HCT116 (cell line): ENCODE data around the gene CAVIN2. TPM values are rescaled to one million over a fixed set of nuclear protein-coding genes. Genes with fewer than 3 reads are reported as not detected.

Experiments
- ATAC-seq: fragments of 200-7000 bp; cut with Tn5 transposase; 2 replicates; pipeline ENCODE4 v1.9.1; 2020; ENCODE audit warnings: mild to moderate bottlenecking, moderate library complexity
- BruUV-seq: library from RNA; stranded (reverse); fragments of 400-500 nt; replicated peaks from 2 replicates; lab custom pipeline; 2021; lab: Mats Ljungman, UMichigan
- CTCF ChIA-PET: fragments of 300-600 bp; sonication (Branson Sonifier 250); formaldehyde crosslinking; loops from one replicate; lab custom pipeline; 2021; ENCODE audit warnings: antibody characterized with exemption; lab: Charles Lee
- POLR2A ChIA-PET: fragments of 300-600, 350-600 bp; sonication (Branson Sonifier 250); formaldehyde crosslinking; loops from one replicate; lab custom pipeline; 2021; ENCODE audit warnings: antibody characterized with exemption; lab: Charles Lee
- RAD21 ChIA-PET, 2 experiments: fragments of 300-600 bp; sonication (Branson Sonifier 250); formaldehyde crosslinking; loops; one replicate each; lab custom pipeline; 2023; ENCODE audit warnings: low total read pairs in 2 of 2; ENCODE audit not compliant: uncharacterized antibody in 2 of 2, unreplicated experiment in 2 of 2, low non-redundant PET in 1 of 2; lab: Charles Lee
- DNase-seq: peaks from one replicate; pipeline ENCODE4 v3.0.0-alpha.2; 2010; ENCODE audit warnings: low read depth, low spot score
- H2AFZ ChIP-seq: fragments of 200-600 bp; shearing (Covaris generic), sonication (generic); 2 replicates; pipeline ENCODE4 v1.6.1; 2017; ENCODE audit warnings: low read depth, mixed run types, mixed read lengths, antibody characterized with exemption, low read length; ENCODE audit not compliant: poor library complexity, severe bottlenecking
- H3K27ac ChIP-seq: 2 replicates; pipeline ENCODE4 v1.5.1; 2012; ENCODE audit warnings: low read depth, low read length
- H3K27me3 ChIP-seq: fragments of 200-600 bp; sonication (generic); 2 replicates; pipeline ENCODE4 v1.6.1; 2016; ENCODE audit warnings: mixed run types, low read length, mixed read lengths; ENCODE audit not compliant: insufficient read depth
- H3K36me3 ChIP-seq, 2 experiments: fragments of 200-500 bp in 1 of 2; fragments of 200-600 bp in 1 of 2; sonication (Bioruptor generic) in 1 of 2; sonication (generic) in 1 of 2; 2 replicates each; pipeline versions ENCODE4 v1.5.1 to v1.6.1; 2014 to 2016; ENCODE audit warnings: low read length in 2 of 2, inconsistent platforms in 1 of 2, mixed read lengths in 1 of 2, mixed run types in 1 of 2; ENCODE audit not compliant: insufficient read depth in 2 of 2, control insufficient read depth in 1 of 2
- H3K4me1 ChIP-seq, 2 experiments: fragments of 200-600 bp in 1 of 2; sonication (generic) in 1 of 2; 2 replicates each; pipeline versions ENCODE4 v1.5.1 to v1.6.1; 2012 to 2017; ENCODE audit warnings: low read length in 2 of 2, inconsistent platforms in 1 of 2, mild to moderate bottlenecking in 1 of 2, mixed read lengths in 1 of 2, mixed run types in 1 of 2, moderate library complexity in 1 of 2; ENCODE audit not compliant: insufficient read depth in 2 of 2, control insufficient read depth in 1 of 2
- H3K4me2 ChIP-seq: fragments of 200-600 bp; sonication (generic); 2 replicates; pipeline ENCODE4 v1.6.1; 2017; ENCODE audit warnings: mixed run types, low read length, mixed read lengths
- H3K4me3 ChIP-seq, 2 experiments: fragments of 200-600 bp in 1 of 2; sonication (generic) in 1 of 2; replicated peaks in 1 of 2; 2 replicates each; pipeline ENCODE4 v1.5.1; 2011 to 2016; ENCODE audit warnings: low read length in 2 of 2, control low read depth in 1 of 2, low read depth in 1 of 2, mild to moderate bottlenecking in 1 of 2, mixed read lengths in 1 of 2, mixed run types in 1 of 2
- H3K79me2 ChIP-seq: fragments of 200-600 bp; sonication (generic); 2 replicates; pipeline ENCODE4 v1.6.1; 2017; ENCODE audit warnings: mild to moderate bottlenecking, mixed run types, low read length, moderate library complexity, mixed read lengths; ENCODE audit not compliant: insufficient read depth
- H3K9ac ChIP-seq: fragments of 200-600 bp; sonication (generic); 2 replicates; pipeline ENCODE4 v1.6.1; 2016; ENCODE audit warnings: low read length, mixed read lengths
- H3K9me2 ChIP-seq: fragments of 200-600 bp; sonication (generic), shearing (Covaris generic); 2 replicates; pipeline ENCODE4 v1.6.1; 2017; ENCODE audit warnings: mixed run types, mild to moderate bottlenecking, moderate library complexity; ENCODE audit not compliant: insufficient read depth
- H3K9me3 ChIP-seq, 2 experiments: fragments of 200-500 bp in 1 of 2; fragments of 200-600 bp in 1 of 2; sonication (Bioruptor generic) in 1 of 2; sonication (generic) in 1 of 2; 2 replicates each; pipeline ENCODE4 v1.6.1; 2014 to 2017; ENCODE audit warnings: low read length in 2 of 2, mixed read lengths in 2 of 2, inconsistent platforms in 1 of 2, low read depth in 1 of 2, mild to moderate bottlenecking in 1 of 2, mixed run types in 1 of 2, moderate library complexity in 1 of 2; ENCODE audit not compliant: control insufficient read depth in 1 of 2, insufficient read depth in 1 of 2
- H4K20me1 ChIP-seq: fragments of 200-600 bp; sonication (generic), shearing (Covaris generic); 2 replicates; pipeline ENCODE4 v1.6.1; 2017; ENCODE audit warnings: mixed run types, mild to moderate bottlenecking, moderate library complexity; ENCODE audit not compliant: insufficient read depth
- CBX3 ChIP-seq: IDR thresholded peaks from 2 replicates; pipeline ENCODE4 v1.6.1; 2012; ENCODE audit warnings: low read depth
- CEBPB ChIP-seq: IDR thresholded peaks from 2 replicates; pipeline ENCODE4 v1.6.1; 2012; ENCODE audit warnings: low read depth
- ELF1 ChIP-seq: IDR thresholded peaks from 2 replicates; pipeline ENCODE4 v1.6.1; 2012; ENCODE audit warnings: low read depth, borderline replicate concordance
- EZH2phosphoT487 ChIP-seq: fragments of 200-600 bp; IDR thresholded peaks from 2 replicates; pipeline ENCODE4 v1.6.1; 2018; ENCODE audit warnings: antibody characterized with exemption, borderline replicate concordance
- FOSL1 ChIP-seq: IDR thresholded peaks from 2 replicates; pipeline ENCODE4 v1.6.1; 2012; ENCODE audit warnings: low read depth
- JUND ChIP-seq: IDR thresholded peaks from 2 replicates; pipeline ENCODE4 v1.6.1; 2012
- POLR2A ChIP-seq: IDR thresholded peaks from 2 replicates; pipeline ENCODE4 v1.7.0; 2011; ENCODE audit warnings: borderline replicate concordance; ENCODE audit not compliant: insufficient read depth, insufficient read length; ENCODE audit errors: extremely low read depth
- POLR2AphosphoS5 ChIP-seq: IDR thresholded peaks from 2 replicates; pipeline ENCODE4 v1.6.1; 2011; ENCODE audit warnings: mild to moderate bottlenecking, low read depth, low read length, moderate library complexity
- RAD21 ChIP-seq: IDR thresholded peaks from 2 replicates; pipeline ENCODE4 v1.6.1; 2012; ENCODE audit warnings: low read depth, mild to moderate bottlenecking
- SIN3A ChIP-seq: IDR thresholded peaks from 2 replicates; pipeline ENCODE4 v1.6.1; 2012; ENCODE audit warnings: low read depth
- SP1 ChIP-seq: IDR thresholded peaks from 2 replicates; pipeline ENCODE4 v1.6.1; 2012; ENCODE audit warnings: low read depth
- ZFX ChIP-seq: fragments of 450-650 bp; IDR thresholded peaks from 2 replicates; pipeline ENCODE4 v1.6.1; 2017
- intact Hi-C: fragments of 100-400 bp; cut with micrococcal nuclease; formaldehyde crosslinking; loops from 2 replicates; pipeline ENCODE4 v1.10.0; 2022
- total RNA-seq: library from RNA; stranded (reverse); gene quantifications from one replicate; pipeline ENCODE4 v1.2.1, GENCODE V29; 2021; ENCODE audit not compliant: unreplicated experiment
- TF ChIP-seq, protein P1 (sequence below), 3 experiments: fragments of 200-600 bp in 1 of 3; sonication (generic) in 1 of 3; IDR thresholded peaks in 2 of 3; conservative IDR thresholded peaks in 1 of 3; 2 replicates each; pipeline ENCODE4 v1.5.1; 2012 to 2017; ENCODE audit warnings: low read depth in 2 of 3, low read length in 2 of 3, antibody characterized with exemption in 1 of 3, borderline replicate concordance in 1 of 3, control low read depth in 1 of 3, mild to moderate bottlenecking in 1 of 3, mixed read lengths in 1 of 3, mixed run types in 1 of 3, moderate library complexity in 1 of 3; ENCODE audit not compliant: insufficient read depth in 1 of 3
- TF ChIP-seq, protein P2 (sequence below): IDR thresholded peaks from 2 replicates; pipeline ENCODE4 v1.6.1; 2012; ENCODE audit warnings: low read depth
- TF ChIP-seq, protein P3 (sequence below): IDR thresholded peaks from 2 replicates; pipeline ENCODE4 v1.6.1; 2011; ENCODE audit warnings: mild to moderate bottlenecking, low read length, moderate library complexity; ENCODE audit not compliant: insufficient replicate concordance; ENCODE audit errors: extremely low read depth

Gene CAVIN2
- total RNA-seq, 1 experiment from 2014 or later, result 0.27 TPM

DNA sequence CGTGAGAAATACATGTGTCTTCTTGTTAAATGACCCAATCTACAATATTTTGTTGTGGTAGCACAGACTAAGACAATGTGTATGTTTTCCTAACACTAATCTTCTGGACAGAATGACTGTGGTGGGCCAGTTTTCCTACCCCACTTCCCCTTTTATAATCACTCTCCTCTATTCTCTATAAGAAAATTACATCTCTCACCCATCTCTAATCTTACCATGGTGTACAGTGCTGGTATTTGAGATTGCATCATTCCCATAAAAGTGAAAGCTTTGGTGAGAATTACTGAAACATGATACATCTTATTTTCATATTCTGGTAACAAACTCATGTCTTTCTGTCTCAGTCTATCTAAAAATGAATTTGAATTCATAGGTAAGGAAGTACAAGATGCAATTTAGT, 40.5 kb downstream of the CAVIN2 start:
- intact Hi-C loops, result no loop called here
- H3K36me3 ChIP-seq, result no peaks in the 10 kb centered on the region
- H3K27ac ChIP-seq, result no peak overlapping the region
- H3K4me2 ChIP-seq, result no peak overlapping the region
- no peak overlapping the region for H3K9ac ChIP-seq
- H3K4me1 ChIP-seq, result no peaks in the 10 kb centered on the region
- H3K4me3 ChIP-seq, result no peak overlapping the region
- ChIA-PET CTCF (no interaction called here), POLR2A (no interaction called here), RAD21 (no interaction called here)
- no peaks in the 10 kb centered on the region for H3K9me3 ChIP-seq
- no peak for ATAC-seq
- DNase-seq, result no peak
- no TSS peak for BruUV-seq
- TF ChIP-seq, protein P1, sequence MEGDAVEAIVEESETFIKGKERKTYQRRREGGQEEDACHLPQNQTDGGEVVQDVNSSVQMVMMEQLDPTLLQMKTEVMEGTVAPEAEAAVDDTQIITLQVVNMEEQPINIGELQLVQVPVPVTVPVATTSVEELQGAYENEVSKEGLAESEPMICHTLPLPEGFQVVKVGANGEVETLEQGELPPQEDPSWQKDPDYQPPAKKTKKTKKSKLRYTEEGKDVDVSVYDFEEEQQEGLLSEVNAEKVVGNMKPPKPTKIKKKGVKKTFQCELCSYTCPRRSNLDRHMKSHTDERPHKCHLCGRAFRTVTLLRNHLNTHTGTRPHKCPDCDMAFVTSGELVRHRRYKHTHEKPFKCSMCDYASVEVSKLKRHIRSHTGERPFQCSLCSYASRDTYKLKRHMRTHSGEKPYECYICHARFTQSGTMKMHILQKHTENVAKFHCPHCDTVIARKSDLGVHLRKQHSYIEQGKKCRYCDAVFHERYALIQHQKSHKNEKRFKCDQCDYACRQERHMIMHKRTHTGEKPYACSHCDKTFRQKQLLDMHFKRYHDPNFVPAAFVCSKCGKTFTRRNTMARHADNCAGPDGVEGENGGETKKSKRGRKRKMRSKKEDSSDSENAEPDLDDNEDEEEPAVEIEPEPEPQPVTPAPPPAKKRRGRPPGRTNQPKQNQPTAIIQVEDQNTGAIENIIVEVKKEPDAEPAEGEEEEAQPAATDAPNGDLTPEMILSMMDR (IDR thresholded peaks at IDR 0.05 in 2 of 3, conservative IDR thresholded peaks at IDR 0.05 in 1 of 3; ENCODE audit: borderline replicate concordance in 1 of 3, insufficient read depth in 1 of 3, low read depth in 2 of 3, low read length in 2 of 3), result no peak
- TF ChIP-seq JUND (no peak), SP1 (no peak), POLR2AphosphoS5 (no peak), ELF1 (no peak), FOSL1 (no peak), ZFX (no peak), EZH2phosphoT487 (no peak), POLR2A (no peak), CBX3 (no peak), SIN3A (no peak), CEBPB (no peak), RAD21 (no peak)
- TF ChIP-seq, protein P2, sequence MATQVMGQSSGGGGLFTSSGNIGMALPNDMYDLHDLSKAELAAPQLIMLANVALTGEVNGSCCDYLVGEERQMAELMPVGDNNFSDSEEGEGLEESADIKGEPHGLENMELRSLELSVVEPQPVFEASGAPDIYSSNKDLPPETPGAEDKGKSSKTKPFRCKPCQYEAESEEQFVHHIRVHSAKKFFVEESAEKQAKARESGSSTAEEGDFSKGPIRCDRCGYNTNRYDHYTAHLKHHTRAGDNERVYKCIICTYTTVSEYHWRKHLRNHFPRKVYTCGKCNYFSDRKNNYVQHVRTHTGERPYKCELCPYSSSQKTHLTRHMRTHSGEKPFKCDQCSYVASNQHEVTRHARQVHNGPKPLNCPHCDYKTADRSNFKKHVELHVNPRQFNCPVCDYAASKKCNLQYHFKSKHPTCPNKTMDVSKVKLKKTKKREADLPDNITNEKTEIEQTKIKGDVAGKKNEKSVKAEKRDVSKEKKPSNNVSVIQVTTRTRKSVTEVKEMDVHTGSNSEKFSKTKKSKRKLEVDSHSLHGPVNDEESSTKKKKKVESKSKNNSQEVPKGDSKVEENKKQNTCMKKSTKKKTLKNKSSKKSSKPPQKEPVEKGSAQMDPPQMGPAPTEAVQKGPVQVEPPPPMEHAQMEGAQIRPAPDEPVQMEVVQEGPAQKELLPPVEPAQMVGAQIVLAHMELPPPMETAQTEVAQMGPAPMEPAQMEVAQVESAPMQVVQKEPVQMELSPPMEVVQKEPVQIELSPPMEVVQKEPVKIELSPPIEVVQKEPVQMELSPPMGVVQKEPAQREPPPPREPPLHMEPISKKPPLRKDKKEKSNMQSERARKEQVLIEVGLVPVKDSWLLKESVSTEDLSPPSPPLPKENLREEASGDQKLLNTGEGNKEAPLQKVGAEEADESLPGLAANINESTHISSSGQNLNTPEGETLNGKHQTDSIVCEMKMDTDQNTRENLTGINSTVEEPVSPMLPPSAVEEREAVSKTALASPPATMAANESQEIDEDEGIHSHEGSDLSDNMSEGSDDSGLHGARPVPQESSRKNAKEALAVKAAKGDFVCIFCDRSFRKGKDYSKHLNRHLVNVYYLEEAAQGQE, result no peak
- TF ChIP-seq, protein P3, sequence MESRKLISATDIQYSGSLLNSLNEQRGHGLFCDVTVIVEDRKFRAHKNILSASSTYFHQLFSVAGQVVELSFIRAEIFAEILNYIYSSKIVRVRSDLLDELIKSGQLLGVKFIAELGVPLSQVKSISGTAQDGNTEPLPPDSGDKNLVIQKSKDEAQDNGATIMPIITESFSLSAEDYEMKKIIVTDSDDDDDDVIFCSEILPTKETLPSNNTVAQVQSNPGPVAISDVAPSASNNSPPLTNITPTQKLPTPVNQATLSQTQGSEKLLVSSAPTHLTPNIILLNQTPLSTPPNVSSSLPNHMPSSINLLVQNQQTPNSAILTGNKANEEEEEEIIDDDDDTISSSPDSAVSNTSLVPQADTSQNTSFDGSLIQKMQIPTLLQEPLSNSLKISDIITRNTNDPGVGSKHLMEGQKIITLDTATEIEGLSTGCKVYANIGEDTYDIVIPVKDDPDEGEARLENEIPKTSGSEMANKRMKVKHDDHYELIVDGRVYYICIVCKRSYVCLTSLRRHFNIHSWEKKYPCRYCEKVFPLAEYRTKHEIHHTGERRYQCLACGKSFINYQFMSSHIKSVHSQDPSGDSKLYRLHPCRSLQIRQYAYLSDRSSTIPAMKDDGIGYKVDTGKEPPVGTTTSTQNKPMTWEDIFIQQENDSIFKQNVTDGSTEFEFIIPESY, result no peak
- H2AFZ ChIP-seq, result peak overlapping the region; percentile 28
- no peaks in the 10 kb centered on the region for H4K20me1 ChIP-seq
- no peaks in the 10 kb centered on the region for H3K27me3 ChIP-seq
- no peaks in the 10 kb centered on the region for H3K79me2 ChIP-seq
- H3K9me2 ChIP-seq, result no peaks in the 10 kb centered on the region
